H1 (cell line): ENCODE results near the gene AFF4. TPM values are rescaled to one million over a fixed set of nuclear protein-coding genes. Genes with fewer than 3 reads are reported as not detected.

Experiments
- CTCF ChIA-PET: fragments of 300-600 bp; sonication (Branson Sonifier 250); formaldehyde crosslinking; loops from one replicate; lab custom pipeline; 2021; ENCODE audit not compliant: partially characterized antibody; lab: Charles Lee
- POLR2A ChIA-PET: fragments of 300-600 bp; sonication (Branson Sonifier 250); formaldehyde crosslinking; loops from one replicate; lab custom pipeline; 2021; ENCODE audit warnings: inconsistent platforms; ENCODE audit not compliant: partially characterized antibody; lab: Charles Lee
- DNase-seq, 2 experiments: peaks; one replicate each; pipeline versions ENCODE4 v3.0.0 to v3.0.0-alpha.2; 2010 to 2022; ENCODE audit warnings: low spot score in 2 of 2, low read depth in 1 of 2, mixed read lengths in 1 of 2
- FAIRE-seq: peaks from 2 replicates; lab custom pipeline; 2011; peaks lifted over from hg19 to GRCh38; lab: Jason Lieb, UNC
- H2AFZ ChIP-seq: 2 replicates; pipeline ENCODE4 v1.8.1; 2012; ENCODE audit warnings: low read length, inconsistent platforms
- H2AK5ac ChIP-seq: 2 replicates; pipeline ENCODE4 v1.6.1; 2013; ENCODE audit warnings: low read depth, low read length
- H2BK120ac ChIP-seq: replicated peaks from 2 replicates; pipeline ENCODE3; 2013; ENCODE audit warnings: low read depth, low read length, inconsistent platforms
- H2BK12ac ChIP-seq: 2 replicates; pipeline ENCODE4 v1.6.1; 2013; ENCODE audit warnings: low read depth, low read length
- H2BK15ac ChIP-seq: 2 replicates; pipeline ENCODE4 v1.6.1; 2013; ENCODE audit warnings: low read length
- H2BK20ac ChIP-seq: 2 replicates; pipeline ENCODE4 v1.6.1; 2013; ENCODE audit warnings: low read length
- H2BK5ac ChIP-seq: 2 replicates; pipeline ENCODE4 v1.6.1; 2013; ENCODE audit warnings: low read depth, low read length
- H3K14ac ChIP-seq: 2 replicates; pipeline ENCODE4 v1.6.1; 2013; ENCODE audit warnings: inconsistent platforms; ENCODE audit not compliant: insufficient read length
- H3K18ac ChIP-seq: 2 replicates; pipeline ENCODE4 v1.6.1; 2013; ENCODE audit warnings: low read length; ENCODE audit errors: extremely low read depth
- H3K23ac ChIP-seq: 2 replicates; pipeline ENCODE4 v1.6.1; 2013; ENCODE audit warnings: inconsistent platforms; ENCODE audit not compliant: insufficient read length
- H3K23me2 ChIP-seq: 2 replicates; pipeline ENCODE4 v1.6.1; 2013; ENCODE audit warnings: low read depth, low read length
- H3K27ac ChIP-seq: 2 replicates; pipeline ENCODE4 v1.6.1; 2011; ENCODE audit warnings: low read depth, low read length, inconsistent platforms
- H3K27me3 ChIP-seq, 4 experiments: replicated peaks in 1 of 4; 1 replicate in 1 of 4; 2 replicates in 3 of 4; pipeline versions ENCODE4 v1.6.1 to v1.8.1; 2011 to 2013; ENCODE audit warnings: low read length in 3 of 4, mild to moderate bottlenecking in 3 of 4, inconsistent platforms in 2 of 4, mixed read lengths in 2 of 4, moderate library complexity in 1 of 4; ENCODE audit not compliant: control insufficient read depth in 3 of 4, insufficient read depth in 3 of 4; ENCODE audit errors: extremely low read depth in 1 of 4
- H3K36me3 ChIP-seq, 4 experiments: 2 replicates each; pipeline versions ENCODE4 v1.6.1 to v1.8.1; 2011 to 2013; ENCODE audit warnings: mild to moderate bottlenecking in 4 of 4, low read length in 3 of 4, moderate library complexity in 2 of 4, control low read depth in 1 of 4, inconsistent platforms in 1 of 4; ENCODE audit not compliant: insufficient read depth in 4 of 4, control insufficient read depth in 2 of 4
- H3K4ac ChIP-seq: replicated peaks from 2 replicates; pipeline ENCODE3; 2013; ENCODE audit warnings: low read length, low read depth, mixed read lengths, inconsistent platforms; ENCODE audit not compliant: insufficient read length
- H3K4me1 ChIP-seq, 4 experiments: replicated peaks in 1 of 4; 1 replicate in 1 of 4; 2 replicates in 3 of 4; pipeline versions ENCODE4 v1.6.1 to v1.8.1; 2011 to 2013; ENCODE audit warnings: low read length in 3 of 4, inconsistent platforms in 2 of 4, mixed read lengths in 1 of 4; ENCODE audit not compliant: insufficient read depth in 4 of 4, control insufficient read depth in 3 of 4
- H3K4me2 ChIP-seq, 2 experiments: 2 replicates each; pipeline versions ENCODE4 v1.6.1 to v1.8.1; 2011 to 2013; ENCODE audit warnings: low read depth in 2 of 2, low read length in 2 of 2, control low read depth in 1 of 2, inconsistent platforms in 1 of 2, mild to moderate bottlenecking in 1 of 2; ENCODE audit not compliant: insufficient read depth in 1 of 2
- H3K4me3 ChIP-seq, 4 experiments: fragments of 200-600, 300-600 bp in 1 of 4; sonication (generic), shearing (Covaris generic), sonication (Bioruptor Twin) in 1 of 4; 2 replicates each; pipeline versions ENCODE4 v1.5.1 to v1.8.1; 2011 to 2016; ENCODE audit warnings: low read length in 4 of 4, low read depth in 3 of 4, control low read depth in 2 of 4, inconsistent platforms in 2 of 4, mild to moderate bottlenecking in 2 of 4, mixed read lengths in 1 of 4, moderate library complexity in 1 of 4; ENCODE audit not compliant: insufficient read depth in 2 of 4; ENCODE audit errors: extremely low read depth in 1 of 4
- H3K56ac ChIP-seq: replicated peaks from 2 replicates; pipeline ENCODE3; 2013; ENCODE audit warnings: low read depth, mild to moderate bottlenecking, mixed read lengths, low read length, inconsistent platforms; ENCODE audit not compliant: insufficient read length
- H3K79me1 ChIP-seq: 2 replicates; pipeline ENCODE4 v1.6.1; 2013; ENCODE audit warnings: low read depth, low read length, control low read depth
- H3K79me2 ChIP-seq, 2 experiments: 2 replicates each; pipeline versions ENCODE4 v1.6.1 to v1.8.1; 2012 to 2013; ENCODE audit warnings: low read length in 2 of 2, mild to moderate bottlenecking in 2 of 2, inconsistent platforms in 1 of 2; ENCODE audit not compliant: insufficient read depth in 2 of 2, control insufficient read depth in 1 of 2
- H3K9ac ChIP-seq, 4 experiments: replicated peaks in 1 of 4; 1 replicate in 1 of 4; 2 replicates in 3 of 4; pipeline versions ENCODE4 v1.6.1 to v1.8.1; 2011 to 2013; ENCODE audit warnings: low read depth in 3 of 4, low read length in 3 of 4, control low read depth in 2 of 4, mild to moderate bottlenecking in 2 of 4, moderate library complexity in 2 of 4, inconsistent platforms in 1 of 4; ENCODE audit errors: extremely low read depth in 1 of 4
- H3K9me3 ChIP-seq, 2 experiments: 2 replicates each; pipeline versions ENCODE4 v1.6.1 to v1.8.1; 2012 to 2013; ENCODE audit warnings: mild to moderate bottlenecking in 2 of 2, moderate library complexity in 2 of 2, control low read depth in 1 of 2, inconsistent platforms in 1 of 2, low read depth in 1 of 2, low read length in 1 of 2, mixed read lengths in 1 of 2; ENCODE audit not compliant: insufficient read depth in 2 of 2
- H4K20me1 ChIP-seq, 2 experiments: replicated peaks in 1 of 2; 2 replicates each; pipeline versions ENCODE3 to v1.8.1; 2011 to 2013; ENCODE audit warnings: inconsistent platforms in 2 of 2, low read length in 2 of 2, mild to moderate bottlenecking in 1 of 2; ENCODE audit not compliant: insufficient read depth in 2 of 2, control insufficient read depth in 1 of 2
- H4K5ac ChIP-seq: 2 replicates; pipeline ENCODE4 v1.6.1; 2013; ENCODE audit warnings: low read length, low read depth, mixed read lengths, inconsistent platforms; ENCODE audit not compliant: insufficient read length
- H4K8ac ChIP-seq: 2 replicates; pipeline ENCODE4 v1.8.0; 2013; ENCODE audit warnings: mild to moderate bottlenecking, moderate library complexity, low read length, inconsistent platforms; ENCODE audit not compliant: insufficient read depth; ENCODE audit errors: extremely low read depth
- H4K91ac ChIP-seq: replicated peaks from 2 replicates; pipeline ENCODE3; 2013; ENCODE audit warnings: low read length, mixed read lengths, inconsistent platforms; ENCODE audit not compliant: insufficient read length
- CBX8 ChIP-seq: fragments of 300-800, 300-1000 bp; sonication (generic); IDR thresholded peaks from 2 replicates; pipeline ENCODE4 v1.7.1; 2016; ENCODE audit warnings: low read depth, low read length, borderline replicate concordance
- CHD2 ChIP-seq: IDR thresholded peaks from 2 replicates; pipeline ENCODE4 v1.6.1; 2012; ENCODE audit warnings: low read length, improper control_type of control experiment
- HDAC6 ChIP-seq: IDR thresholded peaks from one replicate; pipeline ENCODE4 v1.7.1; 2012; ENCODE audit warnings: low read depth, mild to moderate bottlenecking, inconsistent platforms, low read length, moderate library complexity
- JUND ChIP-seq: IDR thresholded peaks from 2 replicates; pipeline ENCODE4 v1.6.1; 2011; ENCODE audit warnings: mild to moderate bottlenecking, improper control_type of control experiment, low read length
- NANOG ChIP-seq: IDR thresholded peaks from 2 replicates; pipeline ENCODE4 v1.6.1; 2011; ENCODE audit warnings: low read length, low read depth, mild to moderate bottlenecking, inconsistent platforms; ENCODE audit not compliant: insufficient read depth, poor library complexity, severe bottlenecking
- PHF8 ChIP-seq: fragments of 200-600 bp; sonication (generic); conservative IDR thresholded peaks from 2 replicates; pipeline ENCODE4 v1.7.1; 2012; ENCODE audit warnings: low read depth, mild to moderate bottlenecking, inconsistent platforms, low read length, moderate library complexity
- POU5F1 ChIP-seq: IDR thresholded peaks from 2 replicates; pipeline ENCODE4 v1.6.1; 2011; ENCODE audit warnings: low read depth, mild to moderate bottlenecking, low read length, moderate library complexity
- SIX5 ChIP-seq: IDR thresholded peaks from 2 replicates; pipeline ENCODE4 v1.6.1; 2011; ENCODE audit warnings: mild to moderate bottlenecking, low read depth, low read length
- TAF7 ChIP-seq: optimal IDR thresholded peaks from 2 replicates; pipeline ENCODE3; 2011; ENCODE audit warnings: low read depth, mild to moderate bottlenecking, inconsistent platforms, low read length, moderate library complexity, borderline replicate concordance
- TBP ChIP-seq: IDR thresholded peaks from 2 replicates; pipeline ENCODE4 v1.6.1; 2011; ENCODE audit warnings: low read depth, low read length, improper control_type of control experiment
- WGBS, 2 experiments: shearing (Covaris generic) in 1 of 2; methylation state at CpG; one replicate each; pipeline versions ENCODE4 v1.1.6 to v1.1.7; 2013 to 2015; ENCODE audit warnings: low lambda C conversion rate in 2 of 2, mixed read lengths in 2 of 2, inconsistent platforms in 1 of 2, low coverage in 1 of 2, missing lambda C conversion rate in 1 of 2; ENCODE audit not compliant: insufficient replicate concordance in 2 of 2, insufficient coverage in 1 of 2, insufficient read length in 1 of 2; ENCODE audit errors: extremely low coverage in 1 of 2, missing lambda C conversion rate in 1 of 2; 5-methylcytosine and 5-hydroxymethylcytosine counted together
- polyA plus RNA-seq, 7 experiments: library from polyadenylated mRNA; depleted of rRNA in 3 of 7; stranded (reverse) in 5 of 7; unstranded in 2 of 7; fragments of >200 nt in 5 of 7; fragments of 200-250 nt in 2 of 7; gene quantifications; 1 replicate in 5 of 7; 2 replicates in 1 of 7; 4 replicates in 1 of 7; pipeline versions ENCODE4 v1.2.1 to v1.2.3, GENCODE V29; 2011 to 2013; ENCODE audit warnings: missing spikeins in 2 of 7, mixed read lengths in 2 of 7
- total RNA-seq: library from RNA; stranded (reverse); fragmentation: NEBNext Ultra II Directional; extraction: Animal tissue kit (Norgen Biotek cat#: 25700); gene quantifications from 2 replicates; pipeline ENCODE4 v1.2.1, GENCODE V29; 2021
- TF ChIP-seq, protein P1 (sequence below): IDR thresholded peaks from 2 replicates; pipeline ENCODE4 v1.6.1; 2011; ENCODE audit warnings: low read depth, mild to moderate bottlenecking, low read length; ENCODE audit not compliant: insufficient read depth

The AFF4 gene
- total and polyA plus RNA-seq, 2 of the 8 experiments (the other 6 are each of a cell fraction or from before 2014, with no cell fraction given), result 12.0 to 61.4 TPM

DNA sequence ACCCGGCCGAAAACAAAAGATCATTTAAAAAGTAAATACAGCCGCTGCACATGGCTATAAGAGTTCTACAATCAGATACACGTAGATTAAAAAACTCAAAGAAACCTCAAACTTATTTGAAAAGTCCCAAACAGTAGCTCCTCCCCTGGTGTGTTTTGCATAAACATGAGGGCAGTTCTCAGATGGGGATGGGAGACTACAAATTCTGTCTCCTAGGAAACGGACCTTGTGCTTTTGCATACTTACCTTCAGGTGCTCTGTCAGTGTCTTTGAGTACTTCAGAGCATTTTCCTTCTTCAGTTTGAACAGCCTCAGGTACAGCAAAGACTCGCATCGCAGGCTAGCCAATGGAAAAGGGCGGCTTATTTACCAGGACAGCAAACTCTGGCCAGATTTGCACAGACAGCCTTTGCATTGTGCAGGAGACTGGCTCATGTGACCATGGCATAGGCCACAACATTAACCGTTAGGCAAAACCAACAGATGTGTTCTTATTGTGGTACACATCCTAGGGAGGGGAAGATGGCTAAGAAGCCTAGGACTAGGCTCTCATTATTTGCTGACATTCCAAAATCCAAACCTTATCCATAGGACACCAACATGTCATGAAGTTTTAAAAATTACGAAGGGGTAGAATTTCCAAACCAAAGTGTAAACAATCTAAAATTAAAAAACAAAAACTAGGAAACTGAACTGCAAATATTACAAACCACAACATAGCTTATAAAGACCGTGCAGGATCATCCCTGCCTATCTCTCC, 77.2 kb downstream of the AFF4 start:
- Histone ChIP-seq H2BK12ac (no peak overlapping the region), H3K9me3 (no peaks in the 10 kb centered on the region), H3K4me2 (no peak overlapping the region), H3K4me1 (no peaks in the 10 kb centered on the region), H2AFZ (no peak overlapping the region), H3K4me3 (no peak overlapping the region), H3K23me2 (no peaks in the 10 kb centered on the region), H4K91ac (no peak overlapping the region), H3K23ac (no peak overlapping the region), H3K9ac (no peak overlapping the region), H2BK20ac (no peak overlapping the region), H3K36me3 (peaks cover 11 to 76% (median 42%) of the 10 kb centered on the region in 4 experiments), H2BK5ac (no peak overlapping the region), H3K27me3 (no peaks in the 10 kb centered on the region; a peak in 1 of 7 replicates), H3K18ac (no peak overlapping the region), H2AK5ac (no peak overlapping the region), H3K79me2 (no peaks in the 10 kb centered on the region), H3K4ac (no peak overlapping the region), H3K27ac (no peak overlapping the region; the same call in 1 of the 2 replicates), H3K14ac (no peak overlapping the region), H2BK120ac (no peak overlapping the region), H3K79me1 (no peaks in the 10 kb centered on the region), H4K20me1 (peaks cover 0 to 2% of the 10 kb centered on the region in 2 experiments), H3K56ac (no peak overlapping the region), H4K8ac (no peak overlapping the region), H2BK15ac (no peak overlapping the region), H4K5ac (no peak overlapping the region)
- 86% methylated on average over 11 of the region's 11 CpGs; no CpG with 5 or more reads in 1 of the 2 experiments for WGBS, 2 experiments
- CTCF ChIA-PET, result interaction anchor here (1.0 to 1.2 kb wide), 2 partner anchors 10 to 68 kb away, joined by 3 read pairs; no protein-coding TSS in a partner anchor
- POLR2A ChIA-PET, result no interaction called here
- FAIRE-seq (no peak), DNase-seq (no peak)
- TF ChIP-seq CBX8 (no peak), TBP (no peak), TAF7 (no peak), POU5F1 (no peak), JUND (no peak), CHD2 (no peak), HDAC6 (no peak), NANOG (no peak), PHF8 (no peak), SIX5 (no peak)
- TF ChIP-seq, protein P1, sequence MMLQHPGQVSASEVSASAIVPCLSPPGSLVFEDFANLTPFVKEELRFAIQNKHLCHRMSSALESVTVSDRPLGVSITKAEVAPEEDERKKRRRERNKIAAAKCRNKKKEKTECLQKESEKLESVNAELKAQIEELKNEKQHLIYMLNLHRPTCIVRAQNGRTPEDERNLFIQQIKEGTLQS, result no peak
